Stimulated activated CD4-positive, alpha-beta T cell treated with anti-CD3 and anti-CD28 coated beads, Interleukin-4, amount 100 ng/mL, for 24 hours (primary cell): ENCODE measurements around the gene ATP11A.

Experiments
- DNase-seq: peaks from one replicate; pipeline ENCODE4 v3.0.0-alpha.2; 2020

Gene ATP11A

GRCh38 chr13:112689303-112690245 lies at the start of gene ATP11A:
ATP11A (plus strand) TSS chr13:112690038; CDS start chr13:112690417, 379 bp downstream.
- peak; percentile 81 for DNase-seq

GRCh38 chr13:112641456-112642089 lies 48.3 kb upstream of the ATP11A start:
- DNase-seq, result no peak

GRCh38 chr13:112642090-112642460 lies 47.8 kb upstream of the ATP11A start:
- DNase-seq, result no peak

- no peak for DNase-seq
Measured at GRCh38 chr13:112643759-112644459, 45.9 kb upstream of the ATP11A start.

GRCh38 chr13:112645327-112645914 lies 44.4 kb upstream of the ATP11A start:
- no peak for DNase-seq

- DNase-seq, result no peak
Measured at GRCh38 chr13:112647256-112647655, 42.6 kb upstream of the ATP11A start.

- no peak for DNase-seq
Measured at GRCh38 chr13:112648101-112648500, 41.7 kb upstream of the ATP11A start.

GRCh38 chr13:112648966-112649690 lies 40.7 kb upstream of the ATP11A start:
- no peak for DNase-seq

- DNase-seq, result no peak
Measured at GRCh38 chr13:112651311-112651710, 38.5 kb upstream of the ATP11A start.

- DNase-seq, result no peak
Measured at GRCh38 chr13:112651750-112652511, 37.9 kb upstream of the ATP11A start.

- no peak for DNase-seq
Measured at GRCh38 chr13:112652512-112653070, 37.2 kb upstream of the ATP11A start.

- DNase-seq, result no peak
Measured at GRCh38 chr13:112653071-112653470, 36.8 kb upstream of the ATP11A start.

- no peak for DNase-seq
Measured at GRCh38 chr13:112655913-112656312, 33.9 kb upstream of the ATP11A start.

- no peak for DNase-seq
Measured at GRCh38 chr13:112657850-112658445, 31.9 kb upstream of the ATP11A start.

- no peak for DNase-seq
Measured at GRCh38 chr13:112658808-112659207, 31.0 kb upstream of the ATP11A start.

GRCh38 chr13:112661291-112661690 lies 28.5 kb upstream of the ATP11A start:
- DNase-seq, result no peak

GRCh38 chr13:112664501-112665203 lies 25.2 kb upstream of the ATP11A start:
- no peak for DNase-seq

- DNase-seq, result no peak
Measured at GRCh38 chr13:112668924-112669323, 20.9 kb upstream of the ATP11A start.

GRCh38 chr13:112669881-112670499 lies 19.8 kb upstream of the ATP11A start:
- DNase-seq, result no peak

GRCh38 chr13:112670864-112671263 lies 19.0 kb upstream of the ATP11A start:
- no peak for DNase-seq
